Keratinocyte (primary cell): ENCODE measurements around the gene DDAH1. TPM values are rescaled to one million over a fixed set of nuclear protein-coding genes. Genes with fewer than 3 reads are reported as not detected.

Experiments
- DNase-seq: peaks from one replicate; pipeline ENCODE4 v3.0.0-alpha.2; 2011; ENCODE audit warnings: low read depth, missing footprints, low spot score
- FAIRE-seq: peaks from 2 replicates; lab custom pipeline; 2011; peaks lifted over from hg19 to GRCh38; lab: Jason Lieb, UNC
- H2AFZ ChIP-seq: 2 replicates; pipeline ENCODE4 v1.6.0; 2012; ENCODE audit warnings: low read length, control low read depth, inconsistent platforms; ENCODE audit not compliant: control insufficient read depth
- H3K27ac ChIP-seq: 2 replicates; pipeline ENCODE4 v1.5.1; 2011; ENCODE audit warnings: low read length; ENCODE audit not compliant: control insufficient read depth, insufficient read depth
- H3K27me3 ChIP-seq: 3 replicates; pipeline ENCODE4 v1.6.0; 2011; ENCODE audit warnings: low read length; ENCODE audit not compliant: control insufficient read depth, insufficient read depth; ENCODE audit errors: extremely low read depth
- H3K36me3 ChIP-seq, 2 experiments: 2 replicates in 1 of 2; 3 replicates in 1 of 2; pipeline ENCODE4 v1.5.1; 2011; ENCODE audit warnings: low read length in 2 of 2, mild to moderate bottlenecking in 1 of 2; ENCODE audit not compliant: control insufficient read depth in 2 of 2, insufficient read depth in 2 of 2; ENCODE audit errors: extremely low read depth in 1 of 2
- H3K4me1 ChIP-seq: 3 replicates; pipeline ENCODE4 v1.5.1; 2011; ENCODE audit warnings: low read length; ENCODE audit not compliant: control insufficient read depth, insufficient read depth; ENCODE audit errors: extremely low read depth
- H3K4me2 ChIP-seq: 3 replicates; pipeline ENCODE4 v1.6.0; 2011; ENCODE audit warnings: low read depth, low read length; ENCODE audit not compliant: control insufficient read depth, insufficient read depth; ENCODE audit errors: extremely low read depth
- H3K4me3 ChIP-seq, 3 experiments: fragments of 200-600 bp in 1 of 3; sonication (generic) in 1 of 3; 2 replicates in 2 of 3; 3 replicates in 1 of 3; pipeline ENCODE4 v1.5.1; 2011 to 2016; ENCODE audit warnings: low read length in 3 of 3, mild to moderate bottlenecking in 3 of 3, control low read depth in 2 of 3, inconsistent platforms in 1 of 3, low read depth in 1 of 3, mixed read lengths in 1 of 3, mixed run types in 1 of 3, moderate library complexity in 1 of 3; ENCODE audit not compliant: control insufficient read depth in 2 of 3, insufficient read depth in 2 of 3; ENCODE audit errors: extremely low read depth in 1 of 3
- H3K79me2 ChIP-seq: 2 replicates; pipeline ENCODE4 v1.6.0; 2012; ENCODE audit warnings: low read length; ENCODE audit not compliant: control insufficient read depth, insufficient read depth
- H3K9ac ChIP-seq: 3 replicates; pipeline ENCODE4 v1.6.0; 2011; ENCODE audit warnings: low read length; ENCODE audit not compliant: control insufficient read depth, insufficient read depth; ENCODE audit errors: extremely low read depth
- H3K9me1 ChIP-seq: 3 replicates; pipeline ENCODE4 v1.6.0; 2011; ENCODE audit warnings: low read length; ENCODE audit not compliant: control insufficient read depth, insufficient read depth; ENCODE audit errors: extremely low read depth
- H3K9me3 ChIP-seq: 2 replicates; pipeline ENCODE4 v1.5.1; 2012; ENCODE audit warnings: low read depth, low read length; ENCODE audit not compliant: control insufficient read depth
- H4K20me1 ChIP-seq: 3 replicates; pipeline ENCODE4 v1.6.0; 2011; ENCODE audit warnings: low read length; ENCODE audit not compliant: control insufficient read depth, insufficient read depth; ENCODE audit errors: extremely low read depth
- CTCF ChIP-seq, 3 experiments: IDR thresholded peaks in 1 of 3; conservative IDR thresholded peaks in 1 of 3; optimal IDR thresholded peaks in 1 of 3; 2 replicates in 2 of 3; 3 replicates in 1 of 3; pipeline versions ENCODE3 to v1.5.1; 2011; ENCODE audit warnings: low read length in 3 of 3, mild to moderate bottlenecking in 3 of 3, moderate library complexity in 2 of 3, control low read depth in 1 of 3, inconsistent platforms in 1 of 3; ENCODE audit not compliant: insufficient read depth in 2 of 3; ENCODE audit errors: extremely low read depth in 1 of 3
- EZH2 ChIP-seq: IDR thresholded peaks from one replicate; pipeline ENCODE4 v1.6.1; 2012; ENCODE audit warnings: inconsistent platforms, mild to moderate bottlenecking, low read length, moderate library complexity
- dilution Hi-C: fragments of 300-500 bp; cut with MboI; formaldehyde crosslinking; loops from one replicate; pipeline ENCODE4 v1.7.0; 2020; ENCODE audit warnings: low sequenced_read_pairs; ENCODE audit not compliant: extremely low pct_ligation_motif_present
- polyA plus RNA-seq, 5 experiments: library from polyadenylated mRNA; depleted of rRNA in 3 of 5; stranded (reverse) in 3 of 5; stranded (forward) in 1 of 5; unstranded in 1 of 5; fragments of >200 nt; gene quantifications; 1 replicate in 1 of 5; 2 replicates in 3 of 5; 3 replicates in 1 of 5; pipeline versions ENCODE4 v1.2.1 to v1.2.3, GENCODE V29; 2011 to 2012; ENCODE audit warnings: missing spikeins in 2 of 5, low read depth in 1 of 5, low replicate concordance in 1 of 5

The DDAH1 gene
- polyA plus RNA-seq, 1 donor (not counting 4 experiments of a cell fraction or from before 2014, with no cell fraction given), result 5.8 TPM

GRCh38 chr1:85276978-85277639 lies 187.8 kb downstream of the DDAH1 start:
- DNase-seq (no peak), FAIRE-seq (no peak)
- Histone ChIP-seq H3K9me3 (no peaks in the 10 kb centered on the region), H3K9ac (peak overlapping the region; percentile 48), H3K27ac (peak overlapping the region; percentile 91), H3K4me2 (peak overlapping the region; percentile 83), H3K4me3 (peak overlapping the region in 2 of 3 experiments; percentile 50 to 57), H3K4me1 (peaks cover 49% of the 10 kb centered on the region), H3K9me1 (peaks cover 4% of the 10 kb centered on the region), H2AFZ (no peak overlapping the region), H3K36me3 (peaks cover 0 to 3% of the 10 kb centered on the region in 2 experiments), H3K27me3 (no peaks in the 10 kb centered on the region), H4K20me1 (no peaks in the 10 kb centered on the region), H3K79me2 (peaks cover 42% of the 10 kb centered on the region)
- dilution Hi-C loops, result no loop called here
- TF ChIP-seq CTCF (optimal IDR thresholded peaks at IDR 0.05 in 1 of 3, IDR thresholded peaks at IDR 0.05 in 1 of 3, conservative IDR thresholded peaks at IDR 0.05 in 1 of 3; ENCODE audit: extremely low read depth in 1 of 3, insufficient read depth in 2 of 3, low read length in 3 of 3), result no peak
- no peak for TF ChIP-seq EZH2

- Histone ChIP-seq H3K4me1 (peaks cover 49% of the 10 kb centered on the region), H4K20me1 (no peaks in the 10 kb centered on the region), H3K27me3 (no peaks in the 10 kb centered on the region), H3K9ac (peak within 1 kb of the TSS; percentile 100), H3K4me3 (peak within 1 kb of the TSS; percentile 77 to 100 (median 96)), H3K36me3 (peaks cover 0 to 3% of the 10 kb centered on the region in 2 experiments), H2AFZ (peak within 1 kb of the TSS; percentile 54), H3K9me1 (peaks cover 5% of the 10 kb centered on the region), H3K79me2 (peaks cover 50% of the 10 kb centered on the region), H3K9me3 (no peaks in the 10 kb centered on the region), H3K4me2 (peak within 1 kb of the TSS; percentile 93), H3K27ac (peak within 1 kb of the TSS; percentile 99)
- DNase-seq (peak; percentile 96), FAIRE-seq (peak; percentile 86)
- TF ChIP-seq CTCF (optimal IDR thresholded peaks at IDR 0.05 in 1 of 3, IDR thresholded peaks at IDR 0.05 in 1 of 3, conservative IDR thresholded peaks at IDR 0.05 in 1 of 3; ENCODE audit: extremely low read depth in 1 of 3, insufficient read depth in 2 of 3, low read length in 3 of 3), result no peak
- TF ChIP-seq EZH2, result no peak
- dilution Hi-C loops, result no loop called here
Measured at GRCh38 chr1:85276215-85276977, 188.6 kb downstream of the DDAH1 start, which contains the start of gene BCL10. BCL10 (minus strand) TSS chr1:85276632; CDS start chr1:85276352, 280 bp downstream.
